Gastroesophageal sphincter (tissue), 3 donors: ENCODE measurements around the gene KLK8.

Source experiments
- CTCF ChIP-seq, 4 experiments: fragments of 200-600 bp in 2 of 4; fragments of 450-650 bp in 2 of 4; sonication (generic) in 1 of 4; IDR thresholded peaks; one replicate each; pipeline ENCODE4 v1.5.1; 2017 to 2019; ENCODE audit warnings: antibody characterized with exemption in 4 of 4, mild to moderate bottlenecking in 2 of 4, moderate library complexity in 2 of 4
- EP300 ChIP-seq: sonication (generic); formaldehyde crosslinking; IDR thresholded peaks from one replicate; pipeline ENCODE4 v1.6.1; 2017; ENCODE audit warnings: antibody characterized with exemption, mild to moderate bottlenecking
- POLR2A ChIP-seq, 2 donors: fragments of 450-650 bp; IDR thresholded peaks; one replicate each; pipeline ENCODE4 v1.6.1; 2017; ENCODE audit warnings: antibody characterized with exemption in 2 of 2, mild to moderate bottlenecking in 2 of 2, moderate library complexity in 1 of 2
- POLR2AphosphoS5 ChIP-seq: sonication (generic); formaldehyde crosslinking; IDR thresholded peaks from one replicate; pipeline ENCODE4 v1.6.1; 2017; ENCODE audit warnings: antibody characterized with exemption

DNA sequence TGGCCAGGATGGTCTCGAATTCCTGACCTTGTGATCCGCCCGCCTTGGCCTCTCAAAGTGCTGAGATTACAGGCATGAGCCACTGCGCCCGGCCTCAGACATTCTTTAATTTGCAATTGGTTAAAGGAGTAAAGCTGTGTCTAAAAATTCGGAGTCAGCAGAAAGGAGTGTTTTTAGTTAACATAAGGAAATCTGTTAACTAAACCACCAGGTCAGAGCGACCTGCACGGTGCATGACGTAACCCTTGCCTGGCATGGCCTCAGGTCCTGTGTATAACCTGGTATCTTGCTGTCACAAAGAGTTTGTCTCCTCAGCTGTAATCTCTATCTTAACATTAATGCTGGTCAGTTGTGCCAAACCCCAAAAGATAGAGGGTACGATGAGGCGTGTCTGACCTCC, 42.9 kb upstream of the KLK8 start:
- TF ChIP-seq CTCF (IDR thresholded peaks at IDR 0.05): no peak
- no peak for TF ChIP-seq POLR2AphosphoS5
- TF ChIP-seq POLR2A (IDR thresholded peaks at IDR 0.05): no peak
- TF ChIP-seq EP300: no peak
